HepG2 (cell line): ENCODE results near the gene AMZ1. TPM values are rescaled to one million over a fixed set of nuclear protein-coding genes. Genes with fewer than 3 reads are reported as not detected.

ENCODE experiments used
- ATAC-seq: fragments of 200-7000 bp; cut with Tn5 transposase; 3 replicates; pipeline ENCODE4 v1.9.1; 2020; ENCODE audit warnings: mild to moderate bottlenecking, moderate library complexity
- BruUV-seq: library from RNA; stranded (reverse); fragments of 400-500 nt; replicated peaks from 2 replicates; lab custom pipeline; 2021; lab: Mats Ljungman, UMichigan
- CTCF ChIA-PET: fragments of 300-600 bp; formaldehyde crosslinking; extraction: SDS; loops from one replicate; lab custom pipeline; 2021; ENCODE audit warnings: low total read pairs, inconsistent platforms, low intra/inter-chr PET ratio; lab: Yijun Ruan, JAX
- POLR2A ChIA-PET: fragments of 350-600 bp; sonication (Branson Sonifier 250); formaldehyde crosslinking; loops from one replicate; lab custom pipeline; 2020; ENCODE audit warnings: antibody characterized with exemption, inconsistent platforms; lab: Yijun Ruan, JAX
- DNase-seq: peaks from one replicate; pipeline ENCODE4 v3.0.0-alpha.2; 2015; ENCODE audit warnings: low spot score
- FAIRE-seq: peaks from 3 replicates; lab custom pipeline; 2011; peaks lifted over from hg19 to GRCh38; lab: Jason Lieb, UNC
- H2AFZ ChIP-seq: one replicate; pipeline ENCODE4 v1.6.1; 2011; ENCODE audit warnings: low read length, inconsistent platforms
- H3K27ac ChIP-seq: fragments of 300-600 bp; 3 replicates; pipeline ENCODE4 v1.8.0; 2011; ENCODE audit warnings: mixed run types, mild to moderate bottlenecking, mixed read lengths, low read length, inconsistent platforms; ENCODE audit not compliant: insufficient read depth; ENCODE audit errors: extremely low read length
- H3K27me3 ChIP-seq, 2 experiments: fragments of 200-600 bp in 1 of 2; 2 replicates in 1 of 2; 3 replicates in 1 of 2; pipeline versions ENCODE4 v1.6.0 to v1.8.0; 2011; ENCODE audit warnings: low read length in 2 of 2, mild to moderate bottlenecking in 2 of 2, moderate library complexity in 2 of 2, inconsistent platforms in 1 of 2; ENCODE audit not compliant: insufficient read depth in 2 of 2, control insufficient read depth in 1 of 2
- H3K36me3 ChIP-seq, 2 experiments: fragments of 200-600 bp in 1 of 2; replicated peaks in 1 of 2; 2 replicates in 1 of 2; 3 replicates in 1 of 2; pipeline versions ENCODE4 v1.5.1 to v1.8.0; 2011; ENCODE audit warnings: low read length in 2 of 2, inconsistent platforms in 1 of 2; ENCODE audit not compliant: insufficient read depth in 2 of 2, control insufficient read depth in 1 of 2
- H3K4me1 ChIP-seq: 2 replicates; pipeline ENCODE4 v1.5.1; 2012; ENCODE audit warnings: low read length, inconsistent platforms; ENCODE audit not compliant: insufficient read depth
- H3K4me2 ChIP-seq: 2 replicates; pipeline ENCODE4 v1.6.0; 2011; ENCODE audit warnings: low read depth, low read length, inconsistent platforms
- H3K4me3 ChIP-seq, 3 experiments: fragments of 200-600 bp in 1 of 3; sonication (generic), shearing (Covaris generic) in 1 of 3; replicated peaks in 1 of 3; 2 replicates each; pipeline ENCODE4 v1.5.1; 2011 to 2016; ENCODE audit warnings: low read length in 3 of 3, inconsistent platforms in 2 of 3, low read depth in 2 of 3, mild to moderate bottlenecking in 2 of 3, control low read depth in 1 of 3, mixed read lengths in 1 of 3; ENCODE audit not compliant: insufficient read depth in 1 of 3
- H3K79me2 ChIP-seq: one replicate; pipeline ENCODE4 v1.6.1; 2011; ENCODE audit warnings: low read length, inconsistent platforms; ENCODE audit not compliant: insufficient read depth
- H3K9ac ChIP-seq: 2 replicates; pipeline ENCODE4 v1.6.0; 2011; ENCODE audit warnings: mild to moderate bottlenecking, low read depth, low read length, inconsistent platforms; ENCODE audit not compliant: insufficient read depth
- H3K9me3 ChIP-seq: 2 replicates; pipeline ENCODE4 v1.5.1; 2012; ENCODE audit warnings: mild to moderate bottlenecking, low read length
- H4K20me1 ChIP-seq: 2 replicates; pipeline ENCODE4 v1.6.0; 2011; ENCODE audit warnings: inconsistent platforms, mild to moderate bottlenecking, low read length, moderate library complexity; ENCODE audit not compliant: insufficient read depth
- AGO2 ChIP-seq: fragments of 200-400 bp; formaldehyde crosslinking; optimal IDR thresholded peaks from 2 replicates; pipeline ENCODE3; 2017; ENCODE audit warnings: mild to moderate bottlenecking, low read depth, low read length, moderate library complexity
- HMG20A ChIP-seq: IDR thresholded peaks from 2 replicates; pipeline ENCODE4 v1.6.1; 2016; ENCODE audit warnings: borderline replicate concordance
- HNRNPL ChIP-seq: fragments of 200-400 bp; formaldehyde crosslinking; IDR thresholded peaks from 2 replicates; pipeline ENCODE4 v1.6.1; 2017; ENCODE audit warnings: mild to moderate bottlenecking, low read depth, low read length
- RBFOX2 ChIP-seq: fragments of 200-400 bp; formaldehyde crosslinking; IDR thresholded peaks from 2 replicates; pipeline ENCODE4 v1.6.1; 2017; ENCODE audit warnings: low read depth, mild to moderate bottlenecking, low read length
- RBM22 ChIP-seq: fragments of 200-400 bp; formaldehyde crosslinking; optimal IDR thresholded peaks from 2 replicates; pipeline ENCODE3; 2017; ENCODE audit warnings: mild to moderate bottlenecking, low read length, moderate library complexity
- SALL2 ChIP-seq: sonication (generic); formaldehyde crosslinking; IDR thresholded peaks from 2 replicates; pipeline ENCODE4 v1.8.1; 2023; ENCODE audit warnings: mild to moderate bottlenecking, missing genetic modification reagents, inconsistent platforms
- ZFX ChIP-seq: sonication (generic); formaldehyde crosslinking; IDR thresholded peaks from 2 replicates; pipeline ENCODE4 v1.4.0; 2020; ENCODE audit warnings: mild to moderate bottlenecking, low read depth, missing genetic modification reagents, moderate library complexity
- ZNF772 ChIP-seq: sonication (generic); formaldehyde crosslinking; IDR thresholded peaks from 2 replicates; pipeline ENCODE4 v1.5.0; 2020; ENCODE audit warnings: mild to moderate bottlenecking, missing genetic modification reagents
- WGBS: methylation state at CpG from one replicate; pipeline ENCODE4 v1.1.6; 2017; ENCODE audit warnings: low lambda C conversion rate; 5-methylcytosine and 5-hydroxymethylcytosine counted together
- in situ Hi-C: cut with HindIII; loops from 2 replicates; pipeline ENCODE4 v1.10.0; 2017; ENCODE audit warnings: low pct_unique_long_range_greater_than_20kb; ENCODE audit not compliant: extremely low pct_ligation_motif_present
- intact Hi-C: fragments of 100-400 bp; cut with micrococcal nuclease; formaldehyde crosslinking; loops from one replicate; pipeline ENCODE4 v1.10.0; 2022; ENCODE audit not compliant: unreplicated experiment
- polyA plus RNA-seq, 8 experiments: library from polyadenylated mRNA; depleted of rRNA in 3 of 8; stranded (reverse) in 7 of 8; unstranded in 1 of 8; fragments of >200 nt; fragmentation: Illumina TruSeq in 4 of 8; extraction: Trizol in 4 of 8; gene quantifications; 2 replicates each; pipeline versions ENCODE4 v1.2.1 to v1.2.3, GENCODE V29; 2011 to 2016; ENCODE audit warnings: low read depth in 4 of 8, missing spikeins in 1 of 8, mixed read lengths in 1 of 8; ENCODE audit not compliant: insufficient read depth in 1 of 8
- total RNA-seq, 5 experiments: library from RNA; depleted of rRNA; stranded (reverse); fragments of >200 nt; fragmentation: Illumina TruSeq; extraction: Trizol; gene quantifications; 2 replicates each; pipeline ENCODE4 v1.2.3, GENCODE V29; 2016; ENCODE audit warnings: low read depth in 1 of 5

AMZ1 gene
- total and polyA plus RNA-seq, 2 of the 13 experiments (the other 11 are each of a cell fraction or from before 2014, with no cell fraction given): 0.03 TPM; not detected in 1

GRCh38 chr7:2658941-2659340, 29.1 kb upstream of the AMZ1 start:
- POLR2A ChIA-PET: no interaction called here
- 100% methylated on average over 2 of the region's 15 CpGs for WGBS
- ATAC-seq: no peak

GRCh38 chr7:2659556-2660358, 28.2 kb upstream of the AMZ1 start:
- BruUV-seq: no TSS peak
- no peak for ATAC-seq

More at GRCh38 chr7:2658941-2659340, 29.1 kb upstream of the AMZ1 start:
- Histone ChIP-seq H3K79me2 (no peaks in the 10 kb centered on the region), H3K27ac (no peak overlapping the region), H3K4me3 (no peak overlapping the region), H3K4me2 (no peak overlapping the region), H4K20me1 (peaks cover 7% of the 10 kb centered on the region; the same call in 1 of the 2 replicates)
- in situ Hi-C loops: no loop called here
- intact Hi-C loops: no loop called here
- TF ChIP-seq SALL2 (CRISPR knock-in tag): no peak
- TF ChIP-seq ZFX (CRISPR knock-in tag): 0 out of 2 replicates have a peak, but pooled peaks have one; percentile 1
- TF ChIP-seq, all 625 proteins: peak for 1
- FAIRE-seq (no peak), DNase-seq (no peak)
- Histone ChIP-seq H2AFZ (no peak overlapping the region), H3K27me3 (no peaks in the 10 kb centered on the region), H3K9me3 (no peaks in the 10 kb centered on the region), H3K36me3 (peaks cover 22 to 38% of the 10 kb centered on the region in 2 experiments), H3K4me1 (peaks cover 16% of the 10 kb centered on the region), H3K9ac (no peak overlapping the region)
- CTCF ChIA-PET: no interaction called here
- BruUV-seq: no TSS peak

More at GRCh38 chr7:2659556-2660358, 28.2 kb upstream of the AMZ1 start:
- Histone ChIP-seq H3K9me3 (no peaks in the 10 kb centered on the region), H3K36me3 (peaks cover 22 to 36% of the 10 kb centered on the region in 2 experiments), H3K9ac (no peak overlapping the region), H3K4me1 (peaks cover 19% of the 10 kb centered on the region), H3K4me2 (no peak overlapping the region), H3K79me2 (no peaks in the 10 kb centered on the region), H3K4me3 (no peak overlapping the region), H3K27ac (no peak overlapping the region), H4K20me1 (peaks cover 7% of the 10 kb centered on the region; the same call in 1 of the 2 replicates), H3K27me3 (no peaks in the 10 kb centered on the region), H2AFZ (no peak overlapping the region)
- in situ Hi-C loops: no loop called here
- intact Hi-C loops: no loop called here
- FAIRE-seq: no peak
- ChIA-PET CTCF (no interaction called here), POLR2A (interaction anchor here (1.0 kb wide), 1 partner anchor 132 kb away, joined by 3 read pairs; no protein-coding TSS in a partner anchor)
- 93% methylated on average over 26 of the region's 36 CpGs for WGBS
- TF ChIP-seq AGO2 (peak; percentile 24), SALL2 (CRISPR knock-in tag) (no peak), RBM22 (peak; percentile 50), HNRNPL (0 out of 2 replicates have a peak, but pooled peaks have one; percentile 19), HMG20A (no peak), RBFOX2 (0 out of 2 replicates have a peak, but pooled peaks have one; percentile 10), ZNF772 (CRISPR knock-in tag) (no peak)
- DNase-seq: no peak
